GM21576 (cell line): ENCODE measurements around the gene SCART1.
"Not testable (repeated sequence)": the region's sequence is repeated elsewhere in the genome, so short reads cannot be mapped to it uniquely, and the experiment has no call there.

ENCODE experiments used
- ATAC-seq: cut with Tn5 transposase; IDR thresholded peaks from one replicate; pipeline ENCODE4 v1.9.1; 2021; ENCODE audit warnings: mild to moderate bottlenecking, moderate library complexity; ENCODE audit not compliant: unreplicated experiment

The SCART1 gene

DNA sequence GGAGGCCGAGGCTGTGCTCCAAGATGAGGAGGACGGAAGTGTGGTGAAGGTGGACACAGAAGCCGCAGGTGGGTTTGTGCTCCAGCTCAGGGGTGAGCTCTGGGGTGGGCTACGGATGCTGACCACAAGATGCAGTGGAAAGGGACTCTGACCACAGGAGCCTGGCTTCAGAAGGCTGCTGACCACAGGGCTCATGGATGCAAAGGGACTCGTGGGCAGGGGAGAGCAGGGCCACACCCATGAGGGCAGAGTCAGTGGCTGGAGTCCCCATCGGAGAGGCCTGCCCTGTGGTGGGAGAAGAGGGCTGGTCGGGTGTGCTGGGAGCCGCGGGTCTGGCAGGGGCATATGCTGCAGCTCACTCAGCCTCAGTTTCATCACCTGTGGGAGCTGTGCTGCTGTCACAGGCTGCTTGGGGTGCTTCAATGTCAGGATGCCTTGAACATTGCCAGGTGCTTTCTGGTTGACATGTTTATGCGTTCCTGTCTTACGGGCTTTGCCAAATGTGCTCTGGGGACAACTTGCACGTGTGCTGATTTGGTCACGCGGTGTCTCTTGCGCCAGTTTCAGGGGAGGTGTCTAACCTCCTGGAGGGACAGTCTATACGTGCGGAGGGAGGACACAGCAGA lies 13.7 kb downstream of the SCART1 start:
- no peak for ATAC-seq

DNA sequence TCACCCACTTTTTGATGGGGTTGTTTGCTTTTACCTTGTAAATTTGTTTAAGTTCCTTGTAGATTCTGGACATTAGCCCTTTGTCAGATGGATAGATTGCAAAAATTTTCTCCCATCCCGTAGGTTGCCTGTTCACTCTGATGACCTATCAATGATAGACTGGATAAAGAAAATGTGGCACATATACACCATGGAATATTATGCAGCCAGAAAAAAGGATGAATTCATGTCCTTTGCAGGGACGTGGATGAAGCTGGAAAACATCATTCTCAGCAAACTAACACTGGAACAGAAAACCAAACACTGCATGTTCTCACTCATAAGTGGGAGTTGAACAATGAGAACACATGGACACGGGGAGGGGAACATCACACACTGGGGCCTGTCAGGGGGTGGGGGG lies 15.5 kb downstream of the SCART1 start:
- not testable (repeated sequence) for ATAC-seq

DNA sequence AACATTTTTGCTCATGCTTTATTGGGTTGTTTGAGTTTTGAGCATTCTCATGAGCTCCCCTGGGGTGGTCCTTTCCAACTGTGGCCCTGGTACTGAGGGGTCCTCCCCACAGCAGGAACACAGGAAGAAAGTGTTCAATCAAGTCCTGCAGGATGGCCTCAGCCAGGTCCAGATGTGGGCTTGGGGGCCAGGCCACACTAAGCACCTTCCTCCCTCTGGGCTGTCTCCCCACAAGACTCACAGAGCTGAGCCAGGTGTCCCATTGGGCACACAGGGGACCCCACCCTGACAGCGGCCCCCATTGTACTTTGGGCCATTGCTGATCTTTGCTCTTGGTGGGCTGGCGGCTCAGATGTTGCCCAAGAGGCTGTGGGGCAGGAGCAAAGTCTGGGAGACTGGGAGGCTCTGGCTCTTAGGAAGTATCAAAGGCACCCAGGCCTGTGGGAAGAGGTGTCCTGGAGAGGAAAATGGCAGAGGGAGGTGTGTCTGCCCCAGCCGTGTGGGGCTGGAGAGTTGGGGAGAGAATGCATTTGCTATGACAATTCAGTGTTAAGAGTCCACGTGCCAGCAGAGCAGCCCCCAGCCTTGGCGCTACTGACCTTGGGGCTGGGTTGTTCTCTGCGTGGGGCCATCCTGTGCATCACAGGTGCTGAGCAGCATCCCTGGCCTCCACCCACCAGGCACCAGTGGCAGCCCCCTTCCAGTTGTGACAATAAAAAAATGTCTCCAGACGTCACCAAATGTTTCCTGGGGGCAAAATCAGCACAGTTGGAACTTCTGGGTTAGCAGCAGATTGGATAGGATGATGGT lies 17.8 kb downstream of the SCART1 start:
- ATAC-seq, result no peak

DNA sequence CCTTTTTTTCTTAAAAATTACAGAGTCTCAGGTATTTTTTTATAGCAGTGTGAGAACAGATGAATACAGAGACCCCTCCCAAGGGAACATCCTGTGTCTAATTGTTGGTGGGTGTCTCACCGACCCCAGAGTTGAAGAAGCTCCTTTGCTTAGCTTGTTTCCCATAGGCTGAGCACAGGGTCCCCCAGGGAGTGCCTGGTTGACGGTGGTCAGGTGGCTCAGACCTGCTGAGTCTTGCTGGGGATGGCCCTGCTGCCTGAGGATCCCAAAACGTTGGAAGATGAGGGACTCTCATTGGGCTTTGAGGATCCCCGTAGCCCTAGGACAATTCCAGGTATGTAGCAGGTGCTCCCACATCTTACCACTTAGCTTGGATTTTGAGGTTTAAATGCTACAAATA lies 19.5 kb downstream of the SCART1 start:
- ATAC-seq, result no peak

DNA sequence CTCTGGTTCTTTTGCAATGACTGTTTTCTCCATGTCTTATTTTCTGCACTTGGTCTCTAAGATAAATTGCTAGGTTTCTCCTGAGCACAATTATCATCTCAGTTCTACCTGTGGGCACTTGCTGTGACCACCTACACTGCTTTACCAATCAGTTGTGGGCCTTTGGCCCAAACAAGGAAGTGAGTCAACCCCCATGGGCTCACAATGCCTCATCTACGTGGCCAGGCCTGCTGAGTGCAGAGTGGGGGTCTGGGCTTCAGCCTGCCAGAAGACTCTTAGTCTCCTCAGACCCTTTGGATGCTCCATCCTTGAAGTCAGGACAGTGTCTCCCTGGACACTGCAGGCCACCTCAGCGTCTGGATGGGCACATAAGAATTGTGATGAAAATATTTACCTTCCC lies 20.3 kb downstream of the SCART1 start:
- no peak for ATAC-seq

GRCh38 chr10:133474665-133475424 lies 21.1 kb downstream of the SCART1 start:
- no peak for ATAC-seq

- no peak for ATAC-seq
Observed at GRCh38 chr10:133475425-133475734, 21.6 kb downstream of the SCART1 start.

DNA sequence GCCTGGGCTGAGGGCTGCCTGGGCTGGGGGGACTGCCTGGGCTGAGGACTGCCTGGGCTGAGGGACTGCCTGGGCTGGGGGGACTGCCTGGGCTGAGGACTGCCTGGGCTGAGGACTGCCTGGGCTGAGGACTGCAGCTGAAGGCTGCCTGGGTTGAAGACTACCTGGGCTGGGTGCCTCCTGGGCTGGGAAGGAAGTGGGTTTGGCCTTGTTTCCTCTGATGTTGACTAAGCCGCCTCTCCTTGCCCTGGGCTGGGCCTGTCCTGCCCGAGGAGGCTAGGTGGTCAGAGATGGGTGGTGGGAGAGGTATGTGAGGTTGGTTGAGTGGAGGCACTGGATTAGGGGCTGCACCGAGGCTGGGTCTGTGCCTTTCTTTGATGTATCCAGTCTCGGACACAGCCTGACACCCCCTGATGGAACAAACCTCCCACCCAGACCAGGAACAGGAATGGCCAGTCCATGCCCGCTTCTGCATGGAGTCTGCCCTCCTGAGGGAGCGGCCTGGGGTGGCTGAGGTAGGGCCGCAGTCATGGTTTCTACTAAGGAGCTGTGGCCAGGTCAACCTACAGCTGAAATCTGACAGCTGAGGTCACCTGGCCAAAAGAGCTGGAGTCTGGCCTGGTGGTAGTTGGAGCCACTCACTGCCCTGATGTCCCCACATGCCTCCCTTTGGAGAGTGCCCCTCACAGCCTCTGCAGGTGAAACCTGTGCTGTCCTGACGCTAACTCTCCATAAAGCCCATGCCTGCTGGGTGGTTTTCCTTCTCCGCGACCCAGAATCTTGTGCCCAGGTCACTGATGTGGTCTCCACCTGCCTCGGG lies 22.3 kb downstream of the SCART1 start:
- no peak for ATAC-seq

- no peak for ATAC-seq
Observed at GRCh38 chr10:133476641-133476990, 22.9 kb downstream of the SCART1 start.

GRCh38 chr10:133481086-133481643 lies 27.4 kb downstream of the SCART1 start:
- no peak for ATAC-seq

DNA sequence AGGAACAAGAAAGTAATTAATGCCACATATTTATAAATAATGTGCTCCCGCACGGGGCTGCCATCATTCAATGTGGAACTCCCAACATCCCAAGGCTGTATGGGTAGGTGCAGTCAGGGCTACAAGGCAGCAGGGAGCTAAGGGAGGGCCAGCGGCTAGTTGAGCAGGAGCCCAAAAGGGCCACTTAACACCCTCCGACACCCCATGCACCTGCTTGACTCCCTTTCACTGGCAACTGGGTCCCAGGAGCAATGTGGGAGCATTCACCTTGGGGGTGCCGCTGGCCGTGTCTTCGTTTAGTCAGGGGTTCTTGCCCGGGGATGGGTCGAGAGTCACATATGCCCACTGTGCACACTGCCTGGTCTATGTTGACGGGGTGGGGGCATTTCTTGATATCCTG lies 27.9 kb downstream of the SCART1 start:
- no peak for ATAC-seq

- ATAC-seq, result no peak
Observed at GRCh38 chr10:133484818-133485217, 31.1 kb downstream of the SCART1 start.

- ATAC-seq, result no peak
Observed at GRCh38 chr10:133487085-133487484, 33.3 kb downstream of the SCART1 start.

DNA sequence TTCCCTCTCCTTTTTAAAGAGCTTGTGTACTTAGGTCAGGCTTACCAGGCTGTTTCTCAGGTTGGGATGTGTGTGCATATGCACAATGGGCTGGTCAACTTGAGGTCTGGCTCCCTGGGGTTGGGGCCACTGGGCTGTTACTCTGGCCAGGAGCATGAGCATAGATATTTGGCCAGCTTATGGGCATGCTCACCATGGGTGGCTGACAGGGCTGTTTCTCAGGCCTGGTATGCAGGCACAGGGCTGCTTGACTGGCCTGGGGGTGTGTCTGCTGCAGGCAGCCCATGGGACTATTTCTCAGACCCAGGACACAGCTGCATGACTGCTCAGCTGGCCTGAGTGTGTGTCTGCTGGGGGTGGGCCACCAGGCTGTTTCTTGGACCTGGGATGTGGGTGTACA lies 34.6 kb downstream of the SCART1 start:
- no peak for ATAC-seq

DNA sequence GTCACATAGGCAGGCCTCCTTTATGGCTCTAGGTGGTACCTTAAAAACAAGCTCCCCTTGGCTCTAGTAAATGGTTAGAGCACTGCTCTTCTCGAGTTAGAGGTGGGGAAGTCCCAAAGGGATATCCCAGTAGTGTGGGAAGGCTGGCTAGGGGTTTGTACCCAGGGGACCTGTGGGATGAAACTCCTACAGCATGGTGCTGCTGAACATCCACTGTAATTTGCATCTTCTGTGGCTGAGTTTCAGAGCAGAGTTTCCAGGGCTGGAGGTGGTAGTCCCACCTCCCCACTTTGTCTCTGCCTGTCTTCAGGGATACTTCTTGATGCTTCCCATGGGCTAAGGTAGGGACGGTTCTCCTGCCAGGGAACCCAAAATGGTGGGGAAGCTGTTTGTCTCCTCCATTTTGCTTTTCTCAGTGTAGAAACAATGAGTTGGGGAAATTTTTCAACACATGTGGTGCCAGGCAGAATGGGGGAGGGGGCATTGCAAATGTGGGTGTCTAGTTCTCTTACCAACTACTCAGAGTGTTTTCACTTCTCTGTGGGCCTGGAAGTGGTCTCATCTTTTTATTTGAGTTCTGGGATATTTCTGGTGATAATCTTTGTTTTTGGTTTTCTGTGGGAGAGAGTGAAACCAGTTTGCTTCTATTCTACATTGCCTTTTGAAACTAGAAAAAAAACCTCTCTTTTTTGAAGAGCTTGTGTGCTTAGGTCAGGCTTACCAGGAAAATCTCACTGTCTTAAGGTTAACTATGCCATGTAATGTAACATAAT lies 36.3 kb downstream of the SCART1 start:
- peak; percentile 55 for ATAC-seq

DNA sequence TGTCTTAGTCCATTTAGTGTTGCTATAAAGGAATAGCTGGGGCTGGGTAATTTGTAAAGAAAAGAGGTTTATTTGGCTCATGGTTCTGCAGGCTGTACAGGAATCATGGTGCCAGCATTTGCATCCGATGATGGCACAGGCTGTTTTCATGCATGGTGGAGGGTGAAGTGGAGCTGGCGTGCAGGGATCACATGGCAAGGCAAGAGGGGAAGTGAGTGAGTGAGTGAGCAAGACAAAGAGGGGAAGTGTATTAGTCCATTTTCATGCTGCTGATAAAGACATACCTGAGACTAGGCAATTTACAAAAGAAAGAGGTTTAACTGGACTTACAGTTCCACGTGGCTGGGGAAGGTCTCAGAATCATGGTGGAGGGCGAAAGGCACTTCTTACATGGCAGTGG lies 39.8 kb downstream of the SCART1 start:
- ATAC-seq, result not testable (repeated sequence)

DNA sequence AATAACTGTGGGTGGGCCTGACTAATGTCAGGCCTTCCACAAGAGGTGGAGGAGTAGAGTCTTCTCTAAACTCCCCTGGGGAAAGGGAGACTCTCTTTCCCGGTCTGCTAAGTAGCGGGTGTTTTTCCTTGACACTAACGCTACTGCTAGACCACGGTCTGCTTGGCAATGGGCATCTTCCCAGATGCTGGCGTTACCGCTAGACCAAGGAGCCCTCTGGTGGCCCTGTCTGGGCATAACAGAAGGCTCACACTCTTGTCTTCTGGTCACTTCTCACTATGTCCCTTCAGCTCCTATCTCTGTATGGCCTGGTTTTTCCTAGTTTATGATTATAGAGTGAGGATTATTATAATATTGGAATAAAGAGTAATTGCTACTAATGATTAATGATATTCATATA lies 43.6 kb downstream of the SCART1 start:
- ATAC-seq, result not testable (repeated sequence)

GRCh38 chr10:133499176-133499575 lies 45.4 kb downstream of the SCART1 start:
- not testable (repeated sequence) for ATAC-seq

DNA sequence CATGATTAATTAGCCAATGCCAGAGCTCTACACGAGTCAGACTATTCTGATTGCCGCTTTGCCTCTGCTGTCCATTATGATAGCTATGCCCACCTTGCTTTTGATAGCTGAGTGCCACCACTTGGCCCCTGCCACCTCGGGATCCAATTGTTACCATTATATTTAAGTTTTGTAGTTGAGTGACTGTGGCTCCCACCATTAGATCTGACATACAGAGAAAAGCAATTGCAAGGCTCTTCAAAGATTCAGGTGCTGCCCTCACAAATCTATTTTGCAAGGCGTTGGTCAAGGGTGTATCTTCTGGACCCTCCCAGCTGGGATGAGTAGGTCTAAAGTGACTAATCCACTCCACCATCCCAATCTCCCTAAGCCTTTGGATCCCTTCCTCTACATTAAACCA lies 47.2 kb downstream of the SCART1 start:
- not testable (repeated sequence) for ATAC-seq

DNA sequence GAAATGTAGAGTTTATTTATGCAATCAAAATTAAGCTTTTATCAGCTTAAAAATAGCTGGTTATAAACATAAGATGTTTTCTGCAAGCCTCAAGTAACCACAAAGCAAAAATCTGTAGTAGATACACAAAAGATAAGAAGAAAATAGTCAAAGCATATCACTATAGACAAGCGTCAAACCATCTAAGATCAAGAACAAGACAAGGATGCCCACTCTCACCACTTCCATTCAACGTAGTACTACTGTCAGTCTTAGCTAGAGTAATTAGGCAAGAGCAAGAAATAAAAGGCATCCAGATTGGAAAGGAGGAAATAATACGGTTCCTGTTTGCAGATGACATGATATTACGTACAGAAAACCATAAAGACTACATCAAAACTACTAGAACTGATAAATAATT lies 56.0 kb downstream of the SCART1 start:
- no peak for ATAC-seq
